ENCODE results near the gene ITGB2.
A peak's percentile ranks its signal among the peaks of the same experiment; 100 is the strongest.

GRCh38 chr21:44845418-44846223 is 75.1 kb downstream of the ITGB2 start:
- TF ChIP-seq CTCF (IDR thresholded peaks at IDR 0.05), result peak in 8 of 12 donors; percentile 21 to 53 (median 40)
- TF ChIP-seq POLR2A (IDR thresholded peaks at IDR 0.05), result no peak

All from heart left ventricle (tissue), 13 donors.